Spleen (tissue), 3 donors: ENCODE measurements around the gene CRYL1.

Experiments
- POLR2A ChIP-seq, 3 donors: fragments of 450-650 bp; IDR thresholded peaks; one replicate each; pipeline ENCODE4 v1.5.1; 2017; ENCODE audit warnings: antibody characterized with exemption in 3 of 3, mild to moderate bottlenecking in 1 of 3
- POLR2AphosphoS5 ChIP-seq, 3 donors: sonication (generic); formaldehyde crosslinking; IDR thresholded peaks; one replicate each; pipeline ENCODE4 v1.5.1; 2017; ENCODE audit warnings: antibody characterized with exemption in 3 of 3

- TF ChIP-seq POLR2AphosphoS5 (IDR thresholded peaks at IDR 0.05) (no peak), POLR2A (IDR thresholded peaks at IDR 0.05) (no peak)
Observed at GRCh38 chr13:20412691-20413355, 112.8 kb downstream of the CRYL1 start.
